CD4-positive, alpha-beta T cell treated with Interleukin-17A for 1 hour (primary cell): Measurements from ENCODE around the gene RAN.
"Not testable (repeated sequence)": the region's sequence is repeated elsewhere in the genome, so short reads cannot be mapped to it uniquely, and the experiment has no call there.

Experiments
- DNase-seq: peaks from one replicate; pipeline ENCODE4 v3.0.0-alpha.2; 2020

Gene RAN

GRCh38 chr12:130849561-130850417, 22.1 kb upstream of the RAN start:
- DNase-seq = no peak

GRCh38 chr12:130850418-130851021, 21.3 kb upstream of the RAN start:
- no peak for DNase-seq

GRCh38 chr12:130856088-130856487, 15.8 kb upstream of the RAN start:
- no peak for DNase-seq

GRCh38 chr12:130858084-130858483, 13.8 kb upstream of the RAN start:
- DNase-seq = no peak

- DNase-seq = no peak
Measured at GRCh38 chr12:130859161-130859560, 12.7 kb upstream of the RAN start.

- DNase-seq = no peak
Measured at GRCh38 chr12:130860311-130860710, 11.6 kb upstream of the RAN start.

- no peak for DNase-seq
Measured at GRCh38 chr12:130862161-130862560, 9.7 kb upstream of the RAN start.

- DNase-seq = not testable (repeated sequence)
Measured at GRCh38 chr12:130862771-130863170, 9.1 kb upstream of the RAN start.

- DNase-seq = no peak
Measured at GRCh38 chr12:130863298-130863697, 8.6 kb upstream of the RAN start.

GRCh38 chr12:130868412-130868811, 3.5 kb upstream of the RAN start:
- peak; percentile 62 for DNase-seq

GRCh38 chr12:130870442-130871285, 1.2 kb upstream of the RAN start:
- DNase-seq = peak; percentile 81

- peak; percentile 53 for DNase-seq
Measured at GRCh38 chr12:130872179-130873096, 572 bp downstream of the RAN start.

GRCh38 chr12:130873106-130873795, 1.4 kb downstream of the RAN start:
- no peak for DNase-seq

GRCh38 chr12:130873825-130874224, 2.0 kb downstream of the RAN start:
- no peak for DNase-seq

- DNase-seq = no peak
Measured at GRCh38 chr12:130874696-130875095, 2.8 kb downstream of the RAN start.

- DNase-seq = no peak
Measured at GRCh38 chr12:130875193-130875592, 3.3 kb downstream of the RAN start.

- DNase-seq = not testable (repeated sequence)
Measured at GRCh38 chr12:130875708-130876107, 3.8 kb downstream of the RAN start.

- no peak for DNase-seq
Measured at GRCh38 chr12:130876297-130876696, 4.4 kb downstream of the RAN start.

- no peak for DNase-seq
Measured at GRCh38 chr12:130876758-130877157, 4.9 kb downstream of the RAN start.

GRCh38 chr12:130877333-130877732, 5.5 kb downstream of the RAN start:
- DNase-seq = no peak
